ENCODE measurements around the gene TTC9B.
A peak's percentile ranks its signal among the peaks of the same experiment; 100 is the strongest.
"Not testable (repeated sequence)": the region's sequence is repeated elsewhere in the genome, so short reads cannot be mapped to it uniquely, and the experiment has no call there.

TTC9B gene

DNA sequence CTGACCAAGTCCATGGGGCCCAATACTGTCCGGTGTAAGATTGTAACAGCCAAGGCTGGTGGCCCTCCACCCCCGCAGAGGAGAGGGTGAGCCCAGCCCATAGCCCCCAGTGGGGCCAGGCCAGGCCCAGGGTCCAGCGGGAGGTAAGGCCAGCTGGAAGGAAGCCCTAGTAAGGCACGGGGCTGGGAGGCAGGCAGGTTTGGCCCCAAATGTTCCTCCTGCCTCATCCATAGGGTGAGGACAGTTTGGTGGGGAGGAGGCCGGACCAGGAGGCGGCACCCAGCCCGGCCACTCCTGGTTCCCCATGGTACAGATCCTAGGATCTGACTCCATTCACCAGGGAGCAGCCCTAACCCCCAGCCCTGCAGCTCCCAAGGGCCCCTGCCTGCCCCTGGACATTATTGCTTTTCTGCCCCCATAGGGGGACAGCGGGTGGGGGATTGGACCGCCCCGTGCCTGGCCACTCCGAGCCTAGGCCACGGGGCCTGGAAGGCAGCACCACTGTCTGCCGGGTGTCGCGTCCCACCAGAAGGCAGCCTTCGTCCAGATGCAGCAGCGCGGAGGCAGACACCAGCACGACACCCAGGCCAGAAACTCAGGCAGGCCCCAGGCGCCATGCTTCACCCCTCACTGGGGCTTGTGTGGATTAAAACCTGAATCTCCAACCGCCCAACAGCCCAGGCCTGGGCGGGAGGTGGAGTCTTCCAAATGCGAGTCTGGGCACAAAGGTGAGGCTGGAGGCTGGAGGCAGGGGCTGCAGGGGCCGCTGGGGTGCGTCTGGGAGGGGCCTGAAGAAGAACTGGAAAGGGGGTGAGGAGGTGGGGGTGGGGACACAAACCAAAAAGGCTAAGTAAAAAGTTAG, 15.0 kb upstream of the TTC9B start:
- DNase-seq (ENCODE audit: low spot score) = no peak

- no peak for DNase-seq (ENCODE audit: low spot score)
Measured at GRCh38 chr19:40232479-40232878, 14.3 kb upstream of the TTC9B start.

- no peak for DNase-seq (ENCODE audit: low spot score)
Measured at GRCh38 chr19:40231544-40232424, 13.6 kb upstream of the TTC9B start.

DNA sequence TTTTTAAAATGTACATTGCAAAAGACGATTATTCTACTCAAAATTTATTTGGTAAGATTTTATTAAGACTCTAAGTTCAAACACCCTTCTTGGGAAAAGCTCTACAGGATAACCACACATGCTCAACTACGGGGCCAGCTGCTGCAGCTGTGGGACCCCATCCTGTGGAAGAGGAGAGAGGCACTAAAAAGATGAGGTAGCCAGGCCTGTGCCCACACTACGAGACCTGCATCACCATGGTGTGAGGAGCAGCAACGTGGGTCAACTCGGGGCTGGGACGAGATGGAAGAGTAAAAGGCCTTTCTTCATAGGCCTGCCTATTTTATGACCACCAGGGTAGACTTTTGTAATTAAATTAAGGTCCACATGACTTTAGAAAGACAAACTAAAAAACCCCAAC, 12.9 kb upstream of the TTC9B start:
- DNase-seq (ENCODE audit: low spot score) = no peak

DNA sequence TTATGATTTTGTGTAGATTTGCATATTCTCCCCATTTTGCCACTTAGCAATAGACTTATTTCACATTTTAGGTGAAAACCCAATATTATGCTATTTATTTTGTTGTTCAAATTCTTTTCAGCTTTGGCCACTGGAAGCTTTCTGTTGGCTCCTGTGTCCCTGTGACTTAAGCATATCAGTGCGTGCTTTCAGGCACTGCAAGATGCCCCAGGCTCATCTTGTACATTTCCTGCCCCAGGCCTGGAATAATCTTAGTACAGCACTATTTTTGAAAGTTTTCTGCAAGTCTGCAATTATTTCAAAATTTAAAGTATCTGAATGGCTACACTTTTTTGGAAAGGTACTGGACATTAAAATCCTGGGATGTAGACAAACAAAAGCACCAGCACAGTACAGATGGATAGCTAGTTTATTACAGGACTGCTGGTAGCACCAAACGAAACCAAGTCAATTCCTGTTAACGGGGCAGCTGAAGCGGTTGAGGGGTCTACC, 11.8 kb upstream of the TTC9B start:
- no peak for DNase-seq (ENCODE audit: low spot score)

DNA sequence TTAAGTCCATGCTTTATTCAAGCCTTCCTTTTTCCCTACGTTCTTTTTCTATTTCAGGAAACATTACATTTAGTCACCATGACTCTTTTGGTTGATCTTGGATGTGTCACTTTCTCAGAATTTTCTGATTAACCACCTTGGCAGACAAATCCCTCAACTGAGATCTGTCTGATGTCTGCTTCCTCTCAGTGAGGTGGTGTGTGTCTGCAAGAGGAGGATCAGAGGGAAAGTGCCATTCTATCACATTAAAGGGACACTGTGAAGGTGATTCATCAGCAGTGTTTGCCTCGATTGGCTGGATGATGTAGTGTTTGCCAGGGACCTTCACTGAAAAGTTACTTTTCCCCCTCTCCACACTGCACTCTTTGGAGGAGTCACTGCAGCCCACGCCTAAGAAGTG, 11.3 kb upstream of the TTC9B start:
- no peak for DNase-seq (ENCODE audit: low spot score)

DNA sequence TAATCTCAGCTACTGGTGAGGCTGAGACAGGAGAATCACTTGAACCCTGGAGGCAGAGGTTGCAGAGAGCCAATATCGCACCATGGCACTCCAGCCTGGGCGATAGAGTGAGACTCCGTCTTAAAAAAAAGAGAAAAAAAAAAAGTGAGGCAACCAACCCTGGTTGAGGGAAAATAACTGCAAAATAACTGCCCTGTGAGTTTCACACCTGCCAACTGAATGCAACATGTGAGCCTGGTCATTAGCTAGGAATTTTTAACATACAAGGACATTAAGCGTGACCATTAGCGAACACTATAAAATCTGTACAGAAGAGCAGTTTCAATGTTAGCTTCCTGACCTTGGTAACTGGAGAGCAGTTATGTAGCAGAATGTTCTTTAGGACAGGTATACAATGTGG, 10.7 kb upstream of the TTC9B start:
- DNase-seq (ENCODE audit: low spot score) = no peak

GRCh38 chr19:40228346-40228745, 10.2 kb upstream of the TTC9B start:
- DNase-seq (ENCODE audit: low spot score) = no peak

DNA sequence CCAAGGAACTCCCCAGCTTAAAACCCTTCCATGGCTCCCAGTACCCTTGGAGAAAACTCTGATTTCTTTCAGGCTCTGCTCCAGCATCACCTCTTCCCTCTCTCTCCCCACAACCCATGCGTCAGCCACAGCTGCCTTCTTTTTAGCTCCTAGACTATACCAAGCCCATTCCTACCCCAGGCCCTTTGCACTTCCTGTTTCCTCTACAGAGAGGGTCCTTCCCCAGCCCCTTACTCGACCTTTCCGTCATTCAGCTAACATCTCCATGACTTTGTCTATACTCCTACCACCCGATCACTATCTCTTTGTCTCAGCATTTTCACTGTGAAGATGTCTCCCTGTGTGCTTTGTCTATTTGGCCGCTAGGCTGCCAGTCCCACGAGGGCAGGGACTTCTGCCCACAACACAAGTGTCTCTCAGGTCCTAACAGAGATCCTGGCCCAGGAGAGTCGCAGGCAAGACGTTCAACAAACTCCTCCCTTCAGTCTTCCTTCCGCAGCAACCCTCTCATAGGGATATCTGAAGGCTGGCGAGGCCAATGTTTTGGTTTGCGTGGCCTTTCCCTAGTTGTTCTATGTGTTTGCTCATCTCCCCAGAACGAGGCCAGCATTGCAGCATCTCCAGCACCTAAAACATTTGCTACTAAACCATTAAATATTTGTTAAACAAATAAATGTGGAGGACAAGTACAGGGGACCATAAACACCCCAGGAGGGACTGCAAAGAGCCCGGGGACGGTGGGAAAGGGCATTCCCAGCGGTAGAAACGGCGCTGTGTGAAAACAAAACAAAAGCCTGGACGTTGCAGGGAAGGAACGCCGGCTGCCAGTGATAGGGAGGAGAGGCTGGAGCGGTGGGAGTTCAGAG, 7.5 kb upstream of the TTC9B start:
- DNase-seq (ENCODE audit: low spot score) = no peak

GRCh38 chr19:40224342-40225150, 6.4 kb upstream of the TTC9B start:
- DNase-seq (ENCODE audit: low spot score) = peak; percentile 86

- no peak for DNase-seq (ENCODE audit: low spot score)
Measured at GRCh38 chr19:40223135-40223822, 5.1 kb upstream of the TTC9B start.

GRCh38 chr19:40221858-40222619, 3.9 kb upstream of the TTC9B start:
- DNase-seq (ENCODE audit: low spot score) = peak; percentile 84

GRCh38 chr19:40220674-40221073, 2.5 kb upstream of the TTC9B start:
- DNase-seq (ENCODE audit: low spot score) = no peak

DNA sequence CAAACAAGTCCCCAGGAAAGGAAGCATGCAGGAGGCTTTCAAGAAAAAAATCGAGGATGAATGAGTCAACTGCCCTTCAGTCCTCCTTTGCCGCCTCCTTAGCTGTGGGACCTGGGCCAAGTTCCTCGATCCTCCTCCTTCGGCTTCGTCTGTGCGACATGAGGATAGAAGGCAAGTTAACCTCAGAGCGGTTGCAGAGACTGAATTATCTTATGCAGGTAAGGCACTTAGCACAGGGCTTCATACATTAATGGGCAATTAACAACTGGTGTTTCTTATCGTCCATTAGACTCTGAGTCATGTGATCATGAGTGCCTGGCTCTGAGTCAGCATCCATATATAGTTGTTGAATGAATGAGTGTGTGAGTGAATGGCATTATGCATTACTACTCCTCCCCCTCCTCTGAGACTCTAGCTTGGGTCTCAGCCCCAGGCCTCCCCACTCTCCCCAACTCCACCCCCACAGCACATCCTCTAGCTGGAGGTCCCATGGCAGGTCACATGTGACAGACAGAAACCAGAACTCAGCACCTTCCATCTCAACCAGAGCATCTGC, 1.6 kb upstream of the TTC9B start:
- peak; percentile 76 for DNase-seq (ENCODE audit: low spot score)

GRCh38 chr19:40219029-40219428, 845 bp upstream of the TTC9B start:
- DNase-seq (ENCODE audit: low spot score) = not testable (repeated sequence)

- peak; percentile 82 for DNase-seq (ENCODE audit: low spot score)
Measured at GRCh38 chr19:40217027-40217810, 965 bp downstream of the TTC9B start.

GRCh38 chr19:40216777-40217026, 1.5 kb downstream of the TTC9B start:
- no peak for DNase-seq (ENCODE audit: low spot score)

DNA sequence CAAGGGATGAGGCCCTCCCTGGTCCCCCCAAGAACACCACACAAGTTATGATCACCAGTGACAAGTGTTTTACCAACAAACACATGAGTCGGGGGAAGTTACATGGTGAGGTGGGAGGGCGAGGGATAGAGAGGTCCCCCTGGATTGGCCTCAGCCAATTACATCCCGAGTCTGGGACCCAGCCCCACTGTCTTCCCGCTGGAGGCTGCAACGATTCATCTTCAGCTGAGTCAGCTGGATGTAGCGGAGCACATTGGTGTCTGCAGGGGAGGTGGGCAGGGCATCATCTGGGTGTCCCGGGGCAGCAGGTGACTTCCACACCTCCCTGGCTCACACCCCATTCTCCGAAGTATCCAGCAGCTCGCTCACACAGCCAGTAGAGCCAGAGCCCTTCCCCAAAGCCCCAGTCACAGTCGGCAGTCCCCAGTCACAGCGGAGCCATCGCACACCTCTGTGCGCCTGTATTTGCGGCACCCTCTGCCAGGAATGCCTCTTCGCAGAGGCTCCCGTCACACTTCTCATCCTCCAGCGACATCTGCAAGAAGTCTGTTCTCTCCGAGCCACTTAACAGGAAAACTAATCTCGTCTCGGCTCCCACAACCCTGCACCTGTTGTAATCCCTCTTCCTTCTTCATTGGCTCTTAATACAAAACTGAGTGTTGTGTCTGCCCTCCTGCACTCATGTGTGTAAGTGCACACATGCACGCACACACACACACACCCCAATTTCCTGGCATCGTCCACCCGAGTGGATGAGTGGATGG, 2.0 kb downstream of the TTC9B start:
- no peak for DNase-seq (ENCODE audit: low spot score)

All from LoVo (cell line).